ENCODE measurements around the gene PSMC6. TPM values are rescaled to one million over a fixed set of nuclear protein-coding genes. Genes with fewer than 3 reads are reported as not detected.

The PSMC6 gene
- total RNA-seq, 1 donor: 111 TPM

DNA sequence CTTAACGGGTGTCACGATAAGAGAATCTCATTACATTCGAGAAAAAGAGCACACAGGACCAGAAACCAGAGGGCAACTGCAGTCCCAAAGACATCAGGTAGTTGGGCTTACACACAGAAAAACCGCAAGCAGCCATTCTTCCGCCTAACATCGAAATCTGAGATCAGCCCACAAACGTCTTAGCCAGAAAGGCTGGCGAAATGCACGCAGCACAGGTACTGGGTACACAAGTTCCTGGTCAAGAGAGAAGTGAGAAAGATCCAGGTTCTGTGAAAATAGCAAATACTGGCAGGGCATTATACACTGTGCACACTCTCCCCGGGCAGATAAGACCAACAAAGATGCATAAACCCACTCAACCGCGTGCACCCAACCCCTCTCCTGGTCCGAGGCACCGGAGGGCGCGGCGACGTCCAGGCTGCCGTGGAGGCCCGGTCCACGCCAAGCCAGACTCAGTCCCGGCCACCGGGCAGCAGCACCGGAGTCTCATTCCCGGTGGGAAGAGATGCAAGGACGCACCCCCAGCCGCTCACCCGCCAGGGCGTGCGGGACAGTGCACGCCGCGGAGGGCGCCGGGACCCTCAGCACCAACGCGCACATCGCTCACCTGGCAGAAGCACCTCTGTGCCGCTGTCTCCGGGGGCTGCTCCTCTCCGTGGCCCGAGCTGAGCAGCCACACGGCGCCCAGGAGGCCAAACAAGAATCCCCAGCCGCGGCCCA, 12.1 kb upstream of the PSMC6 start:
- TF ChIP-seq, protein P1, sequence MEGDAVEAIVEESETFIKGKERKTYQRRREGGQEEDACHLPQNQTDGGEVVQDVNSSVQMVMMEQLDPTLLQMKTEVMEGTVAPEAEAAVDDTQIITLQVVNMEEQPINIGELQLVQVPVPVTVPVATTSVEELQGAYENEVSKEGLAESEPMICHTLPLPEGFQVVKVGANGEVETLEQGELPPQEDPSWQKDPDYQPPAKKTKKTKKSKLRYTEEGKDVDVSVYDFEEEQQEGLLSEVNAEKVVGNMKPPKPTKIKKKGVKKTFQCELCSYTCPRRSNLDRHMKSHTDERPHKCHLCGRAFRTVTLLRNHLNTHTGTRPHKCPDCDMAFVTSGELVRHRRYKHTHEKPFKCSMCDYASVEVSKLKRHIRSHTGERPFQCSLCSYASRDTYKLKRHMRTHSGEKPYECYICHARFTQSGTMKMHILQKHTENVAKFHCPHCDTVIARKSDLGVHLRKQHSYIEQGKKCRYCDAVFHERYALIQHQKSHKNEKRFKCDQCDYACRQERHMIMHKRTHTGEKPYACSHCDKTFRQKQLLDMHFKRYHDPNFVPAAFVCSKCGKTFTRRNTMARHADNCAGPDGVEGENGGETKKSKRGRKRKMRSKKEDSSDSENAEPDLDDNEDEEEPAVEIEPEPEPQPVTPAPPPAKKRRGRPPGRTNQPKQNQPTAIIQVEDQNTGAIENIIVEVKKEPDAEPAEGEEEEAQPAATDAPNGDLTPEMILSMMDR (IDR thresholded peaks at IDR 0.05; ENCODE audit: insufficient read depth, low read length): peak; percentile 8
- peak; percentile 51 for DNase-seq (ENCODE audit: low read depth)
- peak overlapping the region; percentile 96 for H3K4me3 ChIP-seq (ENCODE audit: low read depth, low read length)

DNA sequence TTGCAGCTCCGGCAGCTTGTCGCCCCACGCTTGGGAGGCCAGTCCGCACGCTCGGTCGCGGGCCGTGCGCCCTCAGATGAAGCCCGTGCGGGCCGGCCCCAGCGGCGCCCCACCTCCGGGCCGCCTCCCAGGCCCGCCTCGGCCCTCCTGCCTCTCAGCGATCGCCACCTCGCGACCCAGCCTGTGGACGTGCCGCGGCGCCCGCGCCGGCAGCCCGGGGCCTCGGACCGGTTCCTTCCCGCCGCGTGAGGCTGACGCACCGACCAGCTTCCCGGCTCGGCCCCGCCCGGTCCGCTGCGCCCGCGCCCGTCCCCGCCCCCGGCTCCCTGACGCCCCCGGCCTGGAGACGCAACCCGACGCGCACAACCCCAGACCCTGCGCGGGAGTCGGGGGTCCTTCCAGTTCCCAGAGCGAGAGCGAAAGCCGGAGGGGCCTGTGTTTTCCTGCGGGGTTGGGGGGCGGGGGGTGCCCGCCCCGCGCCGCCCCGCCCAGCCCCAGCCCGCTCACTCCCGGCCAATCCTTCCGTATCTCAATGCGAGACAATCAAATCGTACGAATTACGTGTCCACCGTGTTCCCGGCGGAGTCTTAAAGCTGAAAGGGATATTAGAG, 11.4 kb upstream of the PSMC6 start, which contains the start of gene ERO1A:
Gene ERO1A, minus strand, starts transcription at position 78 of the 611 bp plus-strand sequence. Its CDS starts 77 bp downstream, at position 1.
- TF ChIP-seq, protein P1 (IDR thresholded peaks at IDR 0.05; ENCODE audit: insufficient read depth, low read length): no peak
- peak within 1 kb of the TSS; percentile 96 for H3K4me3 ChIP-seq (ENCODE audit: low read depth, low read length)
- DNase-seq (ENCODE audit: low read depth): peak; percentile 82

- no peak overlapping the region for H3K4me3 ChIP-seq (ENCODE audit: low read depth, low read length)
- TF ChIP-seq, protein P1 (IDR thresholded peaks at IDR 0.05; ENCODE audit: insufficient read depth, low read length): no peak
- no peak for DNase-seq (ENCODE audit: low read depth)
These were observed 6.3 kb upstream of the PSMC6 start for GRCh38 chr14:52700701-52701172.

DNA sequence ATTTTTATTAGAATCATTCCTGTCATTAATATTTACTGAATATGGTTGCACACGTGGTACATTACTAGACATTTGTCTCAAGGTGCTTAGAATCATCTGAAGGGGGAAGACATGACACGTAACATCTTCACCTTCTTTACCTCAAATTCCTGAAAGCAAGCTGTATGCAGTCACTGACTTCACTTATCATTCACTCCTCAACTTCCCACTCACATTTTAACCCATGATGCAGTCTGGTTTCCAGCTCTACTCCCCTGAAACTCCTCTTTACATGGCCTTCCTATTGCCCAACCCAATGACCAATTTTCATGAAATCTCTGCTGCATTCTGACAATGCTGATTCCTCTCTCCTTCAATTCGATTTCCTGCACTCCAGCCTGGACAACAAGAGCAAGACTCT, 5.8 kb upstream of the PSMC6 start:
- H3K4me3 ChIP-seq (ENCODE audit: low read depth, low read length): no peak overlapping the region
- TF ChIP-seq, protein P1 (IDR thresholded peaks at IDR 0.05; ENCODE audit: insufficient read depth, low read length): no peak
- DNase-seq (ENCODE audit: low read depth): no peak

DNA sequence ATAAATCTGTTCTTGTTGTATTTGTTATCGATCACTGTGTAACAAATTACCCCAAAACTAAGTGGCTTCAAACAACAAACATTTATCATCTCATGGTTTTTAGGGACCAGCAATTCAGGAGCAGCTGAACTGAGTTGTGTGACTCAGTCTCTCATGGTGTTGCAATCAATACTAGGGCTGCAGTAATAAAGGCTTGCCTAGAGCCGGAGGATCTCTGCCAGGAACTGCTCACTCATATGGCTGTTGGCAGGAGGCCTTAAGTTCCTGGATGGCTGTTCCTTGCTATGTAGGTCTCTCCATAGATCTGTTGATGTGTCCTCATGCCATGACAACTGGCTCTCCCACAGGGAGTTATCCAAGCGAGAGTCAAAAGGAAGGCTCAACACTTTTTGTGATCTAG, 3.8 kb upstream of the PSMC6 start:
- H3K4me3 ChIP-seq (ENCODE audit: low read depth, low read length): no peak overlapping the region
- DNase-seq (ENCODE audit: low read depth): peak; percentile 98
- TF ChIP-seq, protein P1 (IDR thresholded peaks at IDR 0.05; ENCODE audit: insufficient read depth, low read length): no peak

DNA sequence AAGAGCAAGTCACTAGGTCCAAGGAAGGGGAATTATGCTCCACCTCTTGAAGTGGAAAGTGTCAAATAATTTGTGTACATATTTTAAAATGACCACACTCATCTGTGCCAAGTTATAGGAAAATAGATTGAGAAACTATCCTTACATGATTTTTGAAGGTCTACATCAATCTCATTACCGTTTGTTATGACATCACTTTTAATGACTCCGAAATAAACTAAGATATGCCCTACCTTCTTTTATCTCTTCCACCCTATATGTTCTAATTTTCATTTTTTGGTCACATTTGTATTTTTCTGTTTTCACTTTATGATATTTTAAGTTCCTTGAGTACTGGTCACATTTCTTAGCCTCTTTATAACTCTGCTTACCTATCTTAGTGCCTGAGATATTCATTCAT, 3.3 kb upstream of the PSMC6 start:
- no peak for DNase-seq (ENCODE audit: low read depth)
- no peak overlapping the region for H3K4me3 ChIP-seq (ENCODE audit: low read depth, low read length)
- TF ChIP-seq, protein P1 (IDR thresholded peaks at IDR 0.05; ENCODE audit: insufficient read depth, low read length): no peak
